OCI-LY1 (cell line): Measurements from ENCODE around the gene SCN3A.

Experiments used
- EZH2 ChIP-seq: fragments of 200-600 bp; sonication (generic), shearing (Covaris generic); IDR thresholded peaks from 2 replicates; pipeline ENCODE4 v1.8.0; 2017; ENCODE audit warnings: borderline replicate concordance, mixed run types, mild to moderate bottlenecking, antibody characterized with exemption, low read length, moderate library complexity, mixed read lengths
- TF ChIP-seq, protein P1 (sequence below): fragments of 200-600 bp; sonication (generic), shearing (Covaris generic); IDR thresholded peaks from 2 replicates; pipeline ENCODE4 v1.5.1; 2017; ENCODE audit warnings: mild to moderate bottlenecking, antibody characterized with exemption, low read length, moderate library complexity, mixed read lengths

GRCh38 chr2:165248238-165248637 lies 44.4 kb upstream of the SCN3A start:
- TF ChIP-seq, protein P1, sequence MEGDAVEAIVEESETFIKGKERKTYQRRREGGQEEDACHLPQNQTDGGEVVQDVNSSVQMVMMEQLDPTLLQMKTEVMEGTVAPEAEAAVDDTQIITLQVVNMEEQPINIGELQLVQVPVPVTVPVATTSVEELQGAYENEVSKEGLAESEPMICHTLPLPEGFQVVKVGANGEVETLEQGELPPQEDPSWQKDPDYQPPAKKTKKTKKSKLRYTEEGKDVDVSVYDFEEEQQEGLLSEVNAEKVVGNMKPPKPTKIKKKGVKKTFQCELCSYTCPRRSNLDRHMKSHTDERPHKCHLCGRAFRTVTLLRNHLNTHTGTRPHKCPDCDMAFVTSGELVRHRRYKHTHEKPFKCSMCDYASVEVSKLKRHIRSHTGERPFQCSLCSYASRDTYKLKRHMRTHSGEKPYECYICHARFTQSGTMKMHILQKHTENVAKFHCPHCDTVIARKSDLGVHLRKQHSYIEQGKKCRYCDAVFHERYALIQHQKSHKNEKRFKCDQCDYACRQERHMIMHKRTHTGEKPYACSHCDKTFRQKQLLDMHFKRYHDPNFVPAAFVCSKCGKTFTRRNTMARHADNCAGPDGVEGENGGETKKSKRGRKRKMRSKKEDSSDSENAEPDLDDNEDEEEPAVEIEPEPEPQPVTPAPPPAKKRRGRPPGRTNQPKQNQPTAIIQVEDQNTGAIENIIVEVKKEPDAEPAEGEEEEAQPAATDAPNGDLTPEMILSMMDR: no peak
- no peak for TF ChIP-seq EZH2
